T-helper 2 cell treated with Interferon-gamma antibody and Interleukin-4, amounts not matched to agents 100 ng/mL and 5 ng/mL, for 36 hours (primary cell): ENCODE data around the gene MYMK. TPM values are rescaled to one million over a fixed set of nuclear protein-coding genes. Genes with fewer than 3 reads are reported as not detected.

Experiments
- intact Hi-C: fragments of 100-400 bp; cut with micrococcal nuclease; formaldehyde crosslinking; loops from one replicate; pipeline ENCODE4 v1.15.1; 2023
- total RNA-seq: library from RNA; stranded (reverse); gene quantifications from 2 replicates; pipeline ENCODE4 v1.2.3, GENCODE V29; 2022

MYMK gene
- total RNA-seq, 1 donor from 2014 or later, result not detected

DNA sequence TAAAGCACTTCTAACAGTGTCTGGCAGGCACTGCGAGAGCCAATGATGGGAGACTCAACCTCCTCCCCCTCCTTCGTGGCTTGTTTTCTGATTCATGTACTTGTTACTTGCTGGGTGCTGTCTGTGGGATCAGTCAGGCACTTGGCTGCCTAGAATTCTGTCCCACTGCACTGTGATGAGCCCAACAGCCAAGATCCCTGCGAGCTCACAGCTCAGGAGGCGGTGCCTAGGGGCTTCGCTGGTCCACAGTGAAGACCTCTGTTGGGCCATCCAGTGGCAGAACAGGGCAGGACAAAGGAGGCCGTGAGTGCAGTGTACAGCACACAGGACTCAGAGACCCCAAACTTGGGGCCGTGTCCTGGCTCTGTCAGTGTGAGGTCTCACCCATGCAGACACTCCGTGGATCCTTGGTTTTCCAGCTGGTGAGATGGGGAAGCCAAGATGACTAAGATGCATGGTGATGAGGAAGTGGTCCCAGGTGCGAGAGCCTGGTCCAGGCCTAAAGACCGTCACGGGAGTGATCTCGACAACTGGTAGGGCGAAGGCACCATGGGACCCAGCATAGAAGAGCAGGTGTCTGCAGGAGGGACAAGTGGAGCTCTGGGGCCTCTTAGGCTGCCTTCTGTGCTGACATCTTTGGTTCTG lies 19.5 kb downstream of the MYMK start:
- intact Hi-C loops, result no loop called here

DNA sequence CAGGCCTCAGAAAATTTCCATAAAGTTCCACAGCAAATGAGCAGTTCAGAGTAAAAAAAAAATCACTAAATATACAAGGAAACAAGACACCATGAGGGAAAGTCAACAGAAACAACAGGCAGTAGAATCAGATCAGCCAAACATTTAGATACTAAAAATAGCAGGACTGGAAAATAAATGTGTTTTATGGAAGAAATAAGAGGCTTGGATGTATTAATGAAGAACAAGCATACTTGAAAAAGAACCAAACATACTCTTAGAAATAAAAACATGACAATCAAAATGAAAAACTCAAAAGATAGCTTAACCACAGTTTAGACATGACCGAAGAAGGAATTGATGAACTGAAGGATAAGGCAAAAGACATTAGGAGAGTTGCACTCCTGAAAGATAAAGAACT lies 22.6 kb downstream of the MYMK start:
- intact Hi-C loops, result no loop called here

DNA sequence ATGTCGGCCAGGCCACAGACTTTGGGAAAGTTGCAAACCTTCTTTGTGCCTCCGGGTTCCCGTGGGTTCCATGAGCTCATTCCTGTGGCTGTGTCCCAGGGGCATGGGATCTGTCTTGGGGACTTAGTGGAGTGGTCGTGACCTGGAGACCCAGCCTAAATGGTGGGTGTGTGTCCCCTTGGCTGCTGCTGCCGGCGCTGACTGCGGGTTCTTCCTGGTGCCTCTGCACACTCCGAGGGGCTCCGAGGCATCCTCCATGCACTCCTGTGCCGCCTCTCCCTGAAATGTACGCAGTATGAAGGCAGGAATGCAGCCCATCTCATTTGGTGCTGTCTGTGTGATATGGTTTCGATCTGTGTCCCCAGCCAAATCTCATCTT lies 24.9 kb downstream of the MYMK start:
- intact Hi-C loops, result no loop called here

DNA sequence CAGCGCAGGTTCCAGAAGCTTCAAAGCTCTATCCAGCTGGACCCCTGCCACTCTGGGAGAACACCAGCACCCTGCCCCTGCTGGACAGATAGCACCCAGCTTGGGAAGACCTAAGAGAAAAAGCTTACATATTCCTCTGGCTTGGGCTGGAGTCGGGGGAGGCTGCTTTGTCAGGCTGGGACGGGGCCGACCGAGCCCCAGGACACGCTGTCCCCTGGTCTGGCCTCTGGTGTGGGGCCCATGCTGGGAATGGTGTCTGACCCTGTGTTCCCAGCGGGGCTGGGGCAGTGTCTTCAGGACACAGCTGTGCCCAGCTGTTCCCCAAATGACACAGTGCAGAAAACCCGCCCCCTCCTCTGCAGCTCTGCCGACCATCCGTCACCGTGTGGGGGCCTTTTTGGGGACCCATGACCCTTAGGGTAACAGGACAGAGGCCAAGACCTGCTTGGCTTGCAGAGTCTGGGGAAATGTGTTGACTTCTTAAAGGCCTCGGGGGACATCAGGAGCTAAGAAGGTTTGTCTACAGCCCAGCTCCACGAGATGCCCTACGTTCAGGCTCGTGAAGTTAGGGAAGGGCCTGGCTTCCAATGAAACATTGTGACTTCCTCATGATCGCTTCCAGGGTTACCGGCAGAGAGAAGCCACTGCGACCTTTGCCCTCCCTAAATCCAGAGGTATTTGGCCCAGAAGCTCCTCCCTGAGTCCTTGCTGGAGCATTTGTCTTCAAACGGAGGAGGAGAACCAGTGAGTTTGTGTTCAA lies 25.4 kb downstream of the MYMK start:
- intact Hi-C loops, result no loop called here

GRCh38 chr9:133496861-133497842 lies 27.6 kb downstream of the MYMK start:
- intact Hi-C loops, result no loop called here

- intact Hi-C loops, result no loop called here
Observed at GRCh38 chr9:133495327-133496293, 29.1 kb downstream of the MYMK start.

GRCh38 chr9:133494636-133495326 lies 30.0 kb downstream of the MYMK start:
- intact Hi-C loops, result no loop called here

GRCh38 chr9:133493845-133494540 lies 30.8 kb downstream of the MYMK start:
- intact Hi-C loops, result no loop called here

- intact Hi-C loops, result no loop called here
Observed at GRCh38 chr9:133493428-133493827, 31.3 kb downstream of the MYMK start.

DNA sequence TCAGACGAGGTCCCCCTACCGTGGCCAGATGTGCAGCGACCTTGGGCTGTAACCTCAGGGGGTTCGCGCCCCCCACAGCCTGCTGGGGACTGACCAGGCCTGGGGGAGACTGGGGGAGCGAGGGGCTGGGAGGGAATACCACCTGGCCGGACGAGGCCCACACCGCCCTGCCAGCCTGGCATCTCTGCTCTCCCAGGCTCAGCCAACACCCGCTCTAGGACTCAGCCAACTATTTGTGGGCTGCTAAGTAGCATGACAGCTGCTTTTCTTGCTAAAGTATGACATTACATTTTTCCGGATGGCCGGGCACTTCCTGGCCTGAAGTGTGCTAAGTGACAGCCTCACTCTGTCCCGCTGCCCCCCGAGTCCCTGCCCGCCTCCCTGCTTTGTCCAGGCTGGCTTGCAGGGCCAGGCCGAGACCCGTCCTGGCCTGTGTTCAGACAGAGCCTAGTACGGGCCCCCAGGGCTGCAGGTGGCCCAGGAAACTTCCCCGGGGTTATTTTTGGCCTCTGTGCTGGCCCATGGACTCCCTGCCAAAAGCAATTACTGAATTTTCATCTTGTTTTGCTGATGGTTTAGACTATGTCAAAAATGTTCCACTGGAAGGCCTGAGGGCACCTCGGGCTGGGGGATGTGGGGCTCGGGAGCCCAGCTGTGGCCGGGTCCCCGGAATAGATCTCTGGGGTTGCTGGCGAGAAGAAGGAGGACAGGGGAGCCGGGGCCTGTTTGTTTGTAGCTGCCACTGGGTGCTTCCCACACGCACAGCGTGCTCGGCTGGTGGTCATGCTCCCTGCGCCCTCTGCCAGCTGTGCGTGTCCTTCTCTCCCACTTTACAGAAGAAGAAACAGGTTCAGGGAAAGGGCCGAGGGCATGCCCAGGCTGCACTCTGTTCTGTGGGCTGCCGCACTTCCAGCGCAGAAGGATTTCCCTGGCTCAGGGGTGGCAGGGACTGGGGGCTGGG lies 32.4 kb downstream of the MYMK start:
- intact Hi-C loops, result no loop called here

- intact Hi-C loops, result no loop called here
Observed at GRCh38 chr9:133491656-133491925, 33.2 kb downstream of the MYMK start.

DNA sequence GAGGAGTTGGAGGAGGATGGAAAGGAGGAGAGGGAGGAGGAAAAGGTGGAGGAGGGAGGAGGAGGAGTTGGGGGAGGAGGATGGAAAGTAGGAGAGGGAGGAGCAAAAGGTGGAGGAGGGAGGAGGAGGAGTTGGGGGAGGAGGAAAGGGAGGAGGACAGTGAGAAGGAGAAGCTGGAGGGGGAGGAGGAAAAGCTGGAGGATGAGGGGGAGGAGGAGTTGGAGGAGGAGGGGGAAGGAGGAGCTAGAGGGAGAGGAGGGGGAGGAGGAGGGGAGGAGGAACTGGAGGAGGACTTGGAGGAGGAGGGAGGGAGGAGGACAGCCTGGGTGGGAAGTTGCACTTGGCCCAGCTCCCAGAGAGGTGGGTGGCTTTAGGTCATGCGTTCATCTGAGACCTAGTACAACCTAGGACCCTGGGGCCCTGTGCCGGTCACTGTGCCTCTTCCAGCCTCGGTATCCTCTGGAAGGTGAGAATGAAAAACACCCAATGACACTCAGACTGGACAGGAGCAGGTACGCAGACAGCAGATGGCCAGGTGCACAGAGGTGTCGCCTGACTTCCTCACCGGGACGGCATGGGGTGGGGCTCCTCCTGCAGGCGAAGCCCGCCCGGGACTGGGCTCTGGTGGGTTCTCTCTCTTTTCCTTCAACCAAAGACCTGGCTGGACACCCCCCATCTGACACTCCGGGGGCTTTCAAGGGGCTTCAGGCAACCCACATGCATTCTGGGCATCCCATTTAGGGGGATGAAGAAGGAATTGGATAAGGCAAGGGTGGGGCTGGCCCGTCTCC lies 33.7 kb downstream of the MYMK start:
- intact Hi-C loops, result no loop called here

DNA sequence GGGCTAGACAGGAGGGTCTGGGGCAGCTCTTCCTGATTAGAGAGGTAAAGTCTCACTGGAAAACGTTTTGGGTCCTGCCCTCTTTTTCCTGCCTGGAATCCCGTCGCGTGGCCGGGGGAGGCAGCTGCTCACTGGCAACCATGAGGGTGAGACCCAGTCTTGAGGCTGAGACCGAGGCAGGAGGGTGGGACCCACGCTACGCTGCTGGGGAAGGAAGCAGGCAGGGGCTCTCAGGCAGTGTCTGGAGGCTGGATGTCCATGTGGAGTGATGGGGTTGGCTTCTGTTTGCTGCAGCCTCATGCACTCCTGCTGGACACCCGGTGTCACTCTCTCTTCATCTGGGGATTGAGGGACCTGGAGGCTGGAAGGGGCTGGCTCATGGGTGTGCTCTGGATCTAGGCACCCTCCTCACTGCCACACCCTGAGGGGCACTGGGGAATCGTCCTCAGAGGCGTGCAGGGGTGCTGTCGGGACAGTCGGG lies 34.5 kb downstream of the MYMK start:
- intact Hi-C loops, result no loop called here

DNA sequence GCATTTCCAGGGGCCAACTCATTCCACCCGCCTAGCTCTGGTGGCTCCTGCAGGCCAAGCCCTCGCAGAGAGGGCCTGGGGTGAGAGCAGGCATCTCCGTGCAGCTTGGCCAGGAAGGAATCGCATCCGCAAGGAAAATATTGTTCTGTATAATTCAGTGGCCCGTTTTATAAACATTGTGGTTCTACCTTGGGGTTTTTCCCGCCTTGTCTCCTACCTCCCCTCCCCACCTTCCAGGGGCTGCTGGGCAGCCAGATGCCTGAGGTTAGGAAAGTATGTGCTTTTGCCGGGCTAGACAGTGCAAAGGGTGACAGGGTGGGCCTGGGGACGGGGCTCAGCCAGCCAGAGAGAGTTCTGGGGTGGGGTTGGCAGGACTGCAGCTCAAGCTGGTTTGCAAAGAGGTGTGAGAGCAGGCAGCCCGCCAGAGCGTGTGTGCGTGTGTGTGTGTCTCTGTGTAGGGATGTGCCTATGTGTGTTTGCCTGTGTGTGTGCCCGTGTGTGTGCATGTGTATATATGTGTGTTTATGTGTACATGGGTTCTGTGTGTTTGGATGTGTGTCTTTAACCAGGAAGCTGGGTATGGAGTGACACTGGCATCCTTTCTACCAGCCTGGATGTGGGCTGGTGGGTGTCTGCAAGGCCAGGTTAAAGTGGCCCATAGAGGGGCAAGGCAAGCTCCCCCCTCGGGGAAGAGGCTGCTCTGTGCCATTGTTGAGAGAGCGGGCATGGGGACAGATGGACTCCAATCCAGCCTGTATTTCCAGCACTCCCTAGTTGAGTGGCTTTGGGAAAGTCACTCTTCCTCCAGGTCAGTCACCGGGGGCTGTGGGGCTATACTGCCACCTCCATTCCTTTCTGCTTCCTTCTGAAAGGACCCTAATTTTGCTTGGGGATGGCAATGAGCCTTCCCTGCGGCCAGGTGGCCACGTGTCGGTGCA lies 35.2 kb downstream of the MYMK start:
- intact Hi-C loops, result no loop called here

DNA sequence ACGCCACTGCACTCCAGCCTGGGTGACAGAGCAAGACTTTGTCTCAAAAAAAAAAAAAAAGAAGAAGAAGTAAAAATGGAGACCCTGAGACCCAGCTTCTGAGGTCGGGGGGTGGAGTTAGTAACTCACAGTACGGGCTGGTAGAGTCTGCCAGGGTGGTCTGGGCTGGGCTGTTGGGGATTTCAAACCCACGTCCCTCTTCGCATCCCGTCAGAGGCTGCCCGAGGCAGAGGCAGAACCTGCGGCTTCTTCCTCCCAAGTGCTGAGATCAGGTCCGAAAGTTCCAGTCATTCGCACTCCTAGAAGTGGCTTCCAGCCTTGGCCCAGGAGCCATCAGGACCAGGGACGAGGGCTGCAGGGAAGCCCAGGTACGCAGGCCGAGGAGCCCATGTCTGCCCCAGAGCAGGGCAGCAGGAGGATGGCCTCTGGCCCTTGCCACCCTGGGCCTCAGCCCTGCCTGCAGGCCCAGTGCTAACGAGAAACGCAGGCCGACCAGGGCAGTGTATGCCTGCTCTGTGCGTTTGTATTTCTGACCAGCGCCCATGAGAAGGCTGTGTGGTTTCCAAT lies 36.0 kb downstream of the MYMK start:
- intact Hi-C loops, result no loop called here

DNA sequence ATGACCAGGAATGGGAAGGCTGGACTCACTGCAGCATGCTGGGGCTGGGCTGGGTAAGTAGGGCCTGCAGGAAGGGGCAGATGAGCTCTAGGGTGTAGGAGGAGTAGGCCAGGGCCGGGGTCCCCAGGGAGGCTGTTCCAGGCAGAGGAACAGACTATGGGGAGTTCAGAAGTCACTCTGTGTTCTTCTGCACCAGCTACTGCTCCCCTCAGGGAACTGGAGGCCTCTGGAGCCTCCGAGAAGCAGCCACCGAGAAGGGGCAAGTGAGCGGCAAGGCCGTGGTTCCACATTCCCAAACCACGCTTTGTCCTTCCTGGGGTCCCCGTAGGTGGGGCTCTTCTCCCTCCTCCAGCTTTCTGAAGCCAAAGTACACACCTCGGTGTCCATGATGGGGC lies 37.4 kb downstream of the MYMK start:
- intact Hi-C loops, result no loop called here
